Measurements from ENCODE around the gene GPC5.

The GPC5 gene

GRCh38 chr13:91702411-91702810 is 304.0 kb downstream of the GPC5 start:
- Histone ChIP-seq H3K4me2 (ENCODE audit: low read length) (no peak overlapping the region), H3K9me2 (ENCODE audit: low read depth, low read length) (no peaks in the 10 kb centered on the region), H3K9ac (ENCODE audit: low read length) (no peak overlapping the region), H2AFZ (ENCODE audit: low read length) (no peak overlapping the region), H3K27ac (ENCODE audit: low read depth, low read length, poor library complexity, severe bottlenecking) (no peak overlapping the region), H3K36me3 (ENCODE audit: insufficient read depth, low read length) (no peaks in the 10 kb centered on the region), H3K27me3 (ENCODE audit: insufficient read depth, low read length) (no peaks in the 10 kb centered on the region), H3F3A (ENCODE audit: insufficient read depth, low read length) (no peaks in the 10 kb centered on the region), H3K4me1 (ENCODE audit: insufficient read depth, low read length, severe bottlenecking) (no peaks in the 10 kb centered on the region), H4K20me1 (ENCODE audit: insufficient read depth, low read length) (no peaks in the 10 kb centered on the region), H3K9me3 (ENCODE audit: low read length) (no peaks in the 10 kb centered on the region), H3K4me3 (ENCODE audit: low read depth, low read length, poor library complexity, severe bottlenecking) (no peak overlapping the region), H3K79me2 (ENCODE audit: insufficient read depth, low read length) (no peaks in the 10 kb centered on the region)
- TF ChIP-seq EZH2 (IDR thresholded peaks at IDR 0.05; ENCODE audit: borderline replicate concordance, low read length) = no peak
- TF ChIP-seq CTCF (IDR thresholded peaks at IDR 0.05; ENCODE audit: low read length) = no peak

GRCh38 chr13:91704398-91704797 is 306.0 kb downstream of the GPC5 start:
- H3K27me3 ChIP-seq (ENCODE audit: insufficient read depth, low read length) = no peaks in the 10 kb centered on the region
- no peak overlapping the region for H3K27ac ChIP-seq (ENCODE audit: low read depth, low read length, poor library complexity, severe bottlenecking)
- H3K4me1 ChIP-seq (ENCODE audit: insufficient read depth, low read length, severe bottlenecking) = no peaks in the 10 kb centered on the region
- H2AFZ ChIP-seq (ENCODE audit: low read length) = no peak overlapping the region
- no peaks in the 10 kb centered on the region for H3K9me3 ChIP-seq (ENCODE audit: low read length)
- H4K20me1 ChIP-seq (ENCODE audit: insufficient read depth, low read length) = no peaks in the 10 kb centered on the region
- H3K9me2 ChIP-seq (ENCODE audit: low read depth, low read length) = no peaks in the 10 kb centered on the region
- TF ChIP-seq EZH2 (IDR thresholded peaks at IDR 0.05; ENCODE audit: borderline replicate concordance, low read length) (no peak), CTCF (IDR thresholded peaks at IDR 0.05; ENCODE audit: low read length) (no peak)
- H3K4me2 ChIP-seq (ENCODE audit: low read length) = no peak overlapping the region
- H3K79me2 ChIP-seq (ENCODE audit: insufficient read depth, low read length) = no peaks in the 10 kb centered on the region
- no peaks in the 10 kb centered on the region for H3K36me3 ChIP-seq (ENCODE audit: insufficient read depth, low read length)
- no peaks in the 10 kb centered on the region for H3F3A ChIP-seq (ENCODE audit: insufficient read depth, low read length)
- H3K9ac ChIP-seq (ENCODE audit: low read length) = no peak overlapping the region
- no peak overlapping the region for H3K4me3 ChIP-seq (ENCODE audit: low read depth, low read length, poor library complexity, severe bottlenecking)

DNA sequence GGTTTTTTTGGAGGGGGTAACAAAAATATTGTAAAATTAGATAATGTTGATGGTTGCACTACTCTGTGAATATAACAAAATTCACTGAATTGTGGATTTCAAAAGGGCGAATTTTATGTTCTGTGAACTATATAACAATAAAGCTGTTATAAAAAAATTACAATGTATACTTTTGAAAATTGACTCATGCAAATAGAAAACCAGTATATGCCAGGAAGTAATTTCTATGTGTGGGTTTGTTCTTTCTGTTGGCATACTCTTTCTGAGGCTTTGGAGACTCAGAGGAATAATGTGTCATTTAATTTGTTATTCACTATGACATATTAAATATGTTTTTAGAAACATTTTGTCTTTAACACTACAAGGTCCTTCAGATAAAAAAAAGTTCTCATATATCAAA is 310.1 kb downstream of the GPC5 start:
- no peaks in the 10 kb centered on the region for H4K20me1 ChIP-seq (ENCODE audit: insufficient read depth, low read length)
- H3K9me2 ChIP-seq (ENCODE audit: low read depth, low read length) = no peaks in the 10 kb centered on the region
- H3K27me3 ChIP-seq (ENCODE audit: insufficient read depth, low read length) = no peaks in the 10 kb centered on the region
- H3F3A ChIP-seq (ENCODE audit: insufficient read depth, low read length) = no peaks in the 10 kb centered on the region
- no peaks in the 10 kb centered on the region for H3K36me3 ChIP-seq (ENCODE audit: insufficient read depth, low read length)
- H2AFZ ChIP-seq (ENCODE audit: low read length) = no peak overlapping the region
- no peak for TF ChIP-seq CTCF (IDR thresholded peaks at IDR 0.05; ENCODE audit: low read length)
- no peak for TF ChIP-seq EZH2 (IDR thresholded peaks at IDR 0.05; ENCODE audit: borderline replicate concordance, low read length)
- no peak overlapping the region for H3K9ac ChIP-seq (ENCODE audit: low read length)
- no peak overlapping the region for H3K27ac ChIP-seq (ENCODE audit: low read depth, low read length, poor library complexity, severe bottlenecking)
- H3K4me1 ChIP-seq (ENCODE audit: insufficient read depth, low read length, severe bottlenecking) = no peaks in the 10 kb centered on the region
- H3K4me3 ChIP-seq (ENCODE audit: low read depth, low read length, poor library complexity, severe bottlenecking) = no peak overlapping the region
- H3K79me2 ChIP-seq (ENCODE audit: insufficient read depth, low read length) = no peaks in the 10 kb centered on the region
- H3K4me2 ChIP-seq (ENCODE audit: low read length) = no peak overlapping the region
- no peaks in the 10 kb centered on the region for H3K9me3 ChIP-seq (ENCODE audit: low read length)

Data from OCI-LY1 (cell line).